PC-9 (cell line): Measurements from ENCODE around the gene NAT10. TPM values are rescaled to one million over a fixed set of nuclear protein-coding genes. Genes with fewer than 3 reads are reported as not detected.
"Not testable (repeated sequence)": the region's sequence is repeated elsewhere in the genome, so short reads cannot be mapped to it uniquely, and the experiment has no call there.

Experiments
- BruUV-seq: library from RNA; stranded (reverse); fragments of 400-500 nt; replicated peaks from 2 replicates; lab custom pipeline; 2021; lab: Mats Ljungman, UMichigan
- CTCF ChIA-PET: fragments of 300-600 bp; sonication (Branson Sonifier 250); formaldehyde crosslinking; loops from one replicate; lab custom pipeline; 2022; ENCODE audit warnings: antibody characterized with exemption; lab: Charles Lee
- POLR2A ChIA-PET: fragments of 300-600 bp; sonication (Branson Sonifier 250); formaldehyde crosslinking; loops from one replicate; lab custom pipeline; 2022; ENCODE audit warnings: antibody characterized with exemption; ENCODE audit not compliant: unreplicated experiment; lab: Charles Lee
- DNase-seq, 2 experiments: peaks; one replicate each; pipeline versions ENCODE4 v3.0.0 to v3.0.0-alpha.2; 2015 to 2022; ENCODE audit warnings: mixed read lengths in 1 of 2
- H2AFZ ChIP-seq: fragments of 200-600 bp; sonication (generic); 2 replicates; pipeline ENCODE4 v1.8.1; 2017; ENCODE audit warnings: antibody characterized with exemption
- H3F3A ChIP-seq: fragments of 200-600 bp; sonication (generic); 2 replicates; pipeline ENCODE4 v1.8.1; 2017; ENCODE audit warnings: antibody characterized with exemption, mild to moderate bottlenecking, low read depth; ENCODE audit not compliant: insufficient read depth
- H3K27ac ChIP-seq: fragments of 200-600 bp; sonication (generic); 2 replicates; pipeline ENCODE4 v1.6.1; 2016; ENCODE audit warnings: mixed run types
- H3K27me3 ChIP-seq: fragments of 200-600 bp; sonication (generic); 2 replicates; pipeline ENCODE4 v1.6.1; 2016; ENCODE audit warnings: low read depth, mixed run types; ENCODE audit not compliant: insufficient read depth
- H3K36me3 ChIP-seq: fragments of 200-600 bp; sonication (generic); 2 replicates; pipeline ENCODE4 v1.6.1; 2016; ENCODE audit warnings: low read depth, mixed run types
- H3K4me1 ChIP-seq: fragments of 200-600 bp; sonication (generic); replicated peaks from 2 replicates; pipeline ENCODE4 v1.6.1; 2016; ENCODE audit warnings: mixed run types; ENCODE audit not compliant: insufficient read depth
- H3K4me2 ChIP-seq: fragments of 200-600 bp; sonication (generic); 2 replicates; pipeline ENCODE4 v1.6.1; 2017; ENCODE audit warnings: mixed run types
- H3K4me3 ChIP-seq: fragments of 200-600 bp; sonication (generic); 2 replicates; pipeline ENCODE4 v1.6.1; 2016; ENCODE audit warnings: mixed run types
- H3K79me2 ChIP-seq: fragments of 200-600 bp; sonication (generic); 2 replicates; pipeline ENCODE4 v1.6.1; 2017; ENCODE audit warnings: low read depth, mixed run types
- H3K9me2 ChIP-seq: fragments of 200-600 bp; sonication (generic); 2 replicates; pipeline ENCODE4 v1.8.1; 2017; ENCODE audit warnings: mild to moderate bottlenecking; ENCODE audit not compliant: insufficient read depth
- H3K9me3 ChIP-seq: fragments of 200-600 bp; sonication (generic); 2 replicates; pipeline ENCODE4 v1.8.1; 2016; ENCODE audit warnings: low read depth; ENCODE audit not compliant: insufficient read depth
- H4K20me1 ChIP-seq: fragments of 200-600 bp; sonication (generic); 2 replicates; pipeline ENCODE4 v1.8.1; 2017; ENCODE audit not compliant: insufficient read depth
- EZH2 ChIP-seq: fragments of 200-600 bp; sonication (generic); IDR thresholded peaks from 2 replicates; pipeline ENCODE4 v1.8.0; 2017; ENCODE audit warnings: antibody characterized with exemption, low read depth
- intact Hi-C: fragments of 100-400 bp; cut with micrococcal nuclease; formaldehyde crosslinking; loops from one replicate; pipeline ENCODE4 v1.10.0; 2022; ENCODE audit not compliant: unreplicated experiment
- total RNA-seq: library from RNA; stranded (reverse); gene quantifications from 2 replicates; pipeline ENCODE4 v1.2.3, GENCODE V29; 2021
- TF ChIP-seq, protein P1 (sequence below): fragments of 200-600 bp; sonication (generic); conservative IDR thresholded peaks from 2 replicates; pipeline ENCODE4 v1.6.1; 2017; ENCODE audit warnings: mixed run types, antibody characterized with exemption, mild to moderate bottlenecking, moderate library complexity

NAT10 gene
- total RNA-seq, 1 experiment from 2014 or later: 62.3 TPM

DNA sequence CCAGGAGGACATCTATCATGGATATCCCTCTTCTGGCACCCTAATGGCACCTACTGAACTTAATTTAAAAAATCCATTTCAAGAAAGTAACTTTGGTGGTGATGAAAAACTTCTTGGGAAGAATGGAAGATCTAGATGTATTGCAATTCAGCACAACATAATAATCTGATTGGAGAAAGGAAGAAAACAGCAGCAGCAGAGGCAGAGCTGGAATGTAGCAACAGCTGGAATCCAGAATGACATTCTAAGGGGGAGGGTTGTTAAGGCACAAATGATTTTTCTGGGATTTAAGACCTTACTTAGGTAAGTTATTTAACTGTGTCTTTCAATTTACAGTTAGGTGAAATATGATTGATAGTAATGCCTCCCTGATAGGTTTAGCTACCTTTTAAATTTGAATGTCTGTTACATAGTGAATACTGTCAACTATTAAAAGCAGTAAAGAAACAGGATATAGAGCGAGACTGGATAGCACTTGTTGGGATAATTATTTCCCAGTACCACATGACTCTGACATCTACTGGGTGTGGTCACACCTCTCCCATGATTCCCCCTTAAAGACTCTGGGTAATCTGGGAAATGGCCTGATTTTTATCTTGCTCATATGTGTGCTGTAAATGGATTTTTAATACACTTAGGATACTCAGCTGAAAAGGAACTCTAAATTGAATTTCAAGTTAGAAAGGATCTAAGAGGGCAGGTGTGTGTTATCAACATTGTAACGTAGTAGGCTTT is 42.2 kb upstream of the NAT10 start:
- Histone ChIP-seq H3K27ac (no peak overlapping the region; the same call in 1 of the 2 replicates), H3F3A (peaks cover 46% of the 10 kb centered on the region; the same call in 1 of the 2 replicates), H3K4me3 (no peak overlapping the region), H3K9me2 (no peaks in the 10 kb centered on the region), H4K20me1 (peaks cover 99% of the 10 kb centered on the region), H2AFZ (no peak overlapping the region), H3K4me2 (no peak overlapping the region), H3K27me3 (no peaks in the 10 kb centered on the region), H3K9me3 (no peaks in the 10 kb centered on the region), H3K36me3 (peaks cover 53% of the 10 kb centered on the region), H3K4me1 (no peaks in the 10 kb centered on the region), H3K79me2 (peaks cover 100% of the 10 kb centered on the region)
- no peak for TF ChIP-seq EZH2
- TF ChIP-seq, protein P1, sequence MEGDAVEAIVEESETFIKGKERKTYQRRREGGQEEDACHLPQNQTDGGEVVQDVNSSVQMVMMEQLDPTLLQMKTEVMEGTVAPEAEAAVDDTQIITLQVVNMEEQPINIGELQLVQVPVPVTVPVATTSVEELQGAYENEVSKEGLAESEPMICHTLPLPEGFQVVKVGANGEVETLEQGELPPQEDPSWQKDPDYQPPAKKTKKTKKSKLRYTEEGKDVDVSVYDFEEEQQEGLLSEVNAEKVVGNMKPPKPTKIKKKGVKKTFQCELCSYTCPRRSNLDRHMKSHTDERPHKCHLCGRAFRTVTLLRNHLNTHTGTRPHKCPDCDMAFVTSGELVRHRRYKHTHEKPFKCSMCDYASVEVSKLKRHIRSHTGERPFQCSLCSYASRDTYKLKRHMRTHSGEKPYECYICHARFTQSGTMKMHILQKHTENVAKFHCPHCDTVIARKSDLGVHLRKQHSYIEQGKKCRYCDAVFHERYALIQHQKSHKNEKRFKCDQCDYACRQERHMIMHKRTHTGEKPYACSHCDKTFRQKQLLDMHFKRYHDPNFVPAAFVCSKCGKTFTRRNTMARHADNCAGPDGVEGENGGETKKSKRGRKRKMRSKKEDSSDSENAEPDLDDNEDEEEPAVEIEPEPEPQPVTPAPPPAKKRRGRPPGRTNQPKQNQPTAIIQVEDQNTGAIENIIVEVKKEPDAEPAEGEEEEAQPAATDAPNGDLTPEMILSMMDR: no peak
- ChIA-PET CTCF (no interaction called here), POLR2A (no interaction called here)
- no TSS peak for BruUV-seq
- DNase-seq: no peak
- intact Hi-C loops: no loop called here

DNA sequence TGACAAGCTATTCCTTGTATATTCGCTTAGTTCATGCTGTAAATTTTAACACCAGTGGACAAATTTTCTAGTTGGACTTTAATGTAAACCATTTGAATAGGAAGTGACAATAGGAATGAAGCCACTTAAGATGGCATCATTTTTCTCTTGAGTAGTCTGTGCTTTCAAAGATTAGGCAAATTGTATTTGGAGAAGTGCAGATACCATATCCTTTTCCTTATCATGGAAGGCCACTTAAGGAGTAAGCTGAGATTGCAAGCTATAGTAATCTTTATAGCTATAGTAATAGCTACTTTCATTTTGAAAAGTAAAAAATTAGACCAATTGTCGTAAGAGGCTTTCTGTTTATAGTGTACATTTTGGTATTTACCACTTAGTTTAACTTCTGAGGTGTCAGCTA is 41.1 kb upstream of the NAT10 start:
- no peaks in the 10 kb centered on the region for H3K9me2 ChIP-seq
- TF ChIP-seq, protein P1: no peak
- TF ChIP-seq EZH2: no peak
- H3K79me2 ChIP-seq: peaks cover 100% of the 10 kb centered on the region
- H3K4me2 ChIP-seq: no peak overlapping the region
- no TSS peak for BruUV-seq
- H3F3A ChIP-seq: peaks cover 52% of the 10 kb centered on the region; the same call in 1 of the 2 replicates
- intact Hi-C loops: no loop called here
- H3K27ac ChIP-seq: peak overlapping the region; percentile 23
- H3K9me3 ChIP-seq: no peaks in the 10 kb centered on the region
- peaks cover 44% of the 10 kb centered on the region for H3K36me3 ChIP-seq
- CTCF ChIA-PET: no interaction called here
- peaks cover 98% of the 10 kb centered on the region for H4K20me1 ChIP-seq
- no peak overlapping the region for H3K4me3 ChIP-seq
- no peaks in the 10 kb centered on the region for H3K4me1 ChIP-seq
- DNase-seq: no peak
- H3K27me3 ChIP-seq: no peaks in the 10 kb centered on the region
- no peak overlapping the region for H2AFZ ChIP-seq
- POLR2A ChIA-PET: interaction anchor here (0.7 kb wide), 1 partner anchor 111 kb away, joined by 7 read pairs; no protein-coding TSS in a partner anchor

GRCh38 chr11:34065505-34066203 is 39.8 kb upstream of the NAT10 start:
- ChIA-PET CTCF (interaction anchor here (0.6 kb wide), 1 partner anchor 9 kb away, joined by 4 read pairs; no protein-coding TSS in a partner anchor), POLR2A (interaction anchor here (0.5 kb wide), 1 partner anchor 14 kb away, joined by 3 read pairs; the partner anchor contains the start of gene CAPRIN1)
- H4K20me1 ChIP-seq: peaks cover 98% of the 10 kb centered on the region
- peak overlapping the region; percentile 43 for H3K27ac ChIP-seq
- no peak overlapping the region for H3K4me2 ChIP-seq
- H2AFZ ChIP-seq: no peak overlapping the region
- H3K36me3 ChIP-seq: peaks cover 37% of the 10 kb centered on the region; the same call in 1 of the 2 replicates
- H3K4me3 ChIP-seq: no peak overlapping the region
- no TSS peak for BruUV-seq
- no peaks in the 10 kb centered on the region for H3K9me3 ChIP-seq
- intact Hi-C loops: no loop called here
- H3F3A ChIP-seq: peaks cover 49% of the 10 kb centered on the region; the same call in 1 of the 2 replicates
- H3K9me2 ChIP-seq: no peaks in the 10 kb centered on the region
- peaks cover 100% of the 10 kb centered on the region for H3K79me2 ChIP-seq
- H3K27me3 ChIP-seq: no peaks in the 10 kb centered on the region
- no peaks in the 10 kb centered on the region for H3K4me1 ChIP-seq
- no peak for DNase-seq
- no peak for TF ChIP-seq EZH2
- TF ChIP-seq, protein P1: 0 out of 2 replicates have a peak, but pooled peaks have one; percentile 29

- H3K36me3 ChIP-seq: peaks cover 32% of the 10 kb centered on the region
Measured at GRCh38 chr11:34066766-34067165, 38.7 kb upstream of the NAT10 start.

More at GRCh38 chr11:34066766-34067165, 38.7 kb upstream of the NAT10 start:
- H3K4me1 ChIP-seq, H2AFZ ChIP-seq, H3K9me3 ChIP-seq, intact Hi-C loops, H3K4me3 ChIP-seq, H3K9me2 ChIP-seq, H3K27ac ChIP-seq, H3K27me3 ChIP-seq, H3K4me2 ChIP-seq, DNase-seq, BruUV-seq: not testable (repeated sequence)
- H4K20me1 ChIP-seq: peaks cover 98% of the 10 kb centered on the region
- ChIA-PET CTCF (interaction anchor here (0.6 to 0.7 kb wide), 2 partner anchors 1260 to 1971 kb away, joined by 3 to 6 read pairs; no protein-coding TSS in a partner anchor), POLR2A (interaction anchor here (0.6 kb wide), 2 partner anchors 21 to 264 kb away, joined by 3 read pairs; no protein-coding TSS in a partner anchor)
- peaks cover 59% of the 10 kb centered on the region for H3F3A ChIP-seq
- H3K79me2 ChIP-seq: peaks cover 100% of the 10 kb centered on the region
